Measurements from ENCODE around the gene IGF2BP1.

Gene IGF2BP1

DNA sequence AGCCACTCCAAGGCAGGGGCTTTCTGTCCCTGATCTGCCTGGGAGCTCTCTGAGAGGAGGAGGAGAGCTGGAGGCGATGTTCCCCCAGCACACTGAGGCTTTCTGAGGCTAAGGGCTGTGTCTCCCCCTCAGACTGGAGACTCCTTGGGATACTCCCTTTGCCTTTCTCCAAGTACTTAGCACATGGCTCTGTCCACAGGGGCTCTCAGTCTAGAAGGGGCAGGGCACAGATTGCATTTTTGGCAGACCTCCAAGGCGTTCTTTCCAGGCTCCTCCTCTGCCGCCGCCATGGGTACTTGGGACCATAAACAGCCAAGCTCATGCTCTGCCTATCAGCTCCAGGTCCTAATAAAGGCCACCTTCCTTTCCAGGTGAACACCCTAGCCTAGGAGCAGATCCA is 27.0 kb upstream of the IGF2BP1 start:
- TF ChIP-seq, protein P1, sequence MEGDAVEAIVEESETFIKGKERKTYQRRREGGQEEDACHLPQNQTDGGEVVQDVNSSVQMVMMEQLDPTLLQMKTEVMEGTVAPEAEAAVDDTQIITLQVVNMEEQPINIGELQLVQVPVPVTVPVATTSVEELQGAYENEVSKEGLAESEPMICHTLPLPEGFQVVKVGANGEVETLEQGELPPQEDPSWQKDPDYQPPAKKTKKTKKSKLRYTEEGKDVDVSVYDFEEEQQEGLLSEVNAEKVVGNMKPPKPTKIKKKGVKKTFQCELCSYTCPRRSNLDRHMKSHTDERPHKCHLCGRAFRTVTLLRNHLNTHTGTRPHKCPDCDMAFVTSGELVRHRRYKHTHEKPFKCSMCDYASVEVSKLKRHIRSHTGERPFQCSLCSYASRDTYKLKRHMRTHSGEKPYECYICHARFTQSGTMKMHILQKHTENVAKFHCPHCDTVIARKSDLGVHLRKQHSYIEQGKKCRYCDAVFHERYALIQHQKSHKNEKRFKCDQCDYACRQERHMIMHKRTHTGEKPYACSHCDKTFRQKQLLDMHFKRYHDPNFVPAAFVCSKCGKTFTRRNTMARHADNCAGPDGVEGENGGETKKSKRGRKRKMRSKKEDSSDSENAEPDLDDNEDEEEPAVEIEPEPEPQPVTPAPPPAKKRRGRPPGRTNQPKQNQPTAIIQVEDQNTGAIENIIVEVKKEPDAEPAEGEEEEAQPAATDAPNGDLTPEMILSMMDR (IDR thresholded peaks at IDR 0.05; ENCODE audit: low read depth, low read length, missing control alignments), result no peak
- no peak overlapping the region for H3K4me3 ChIP-seq (replicated peaks; ENCODE audit: low read depth, low read length)
- no peak for DNase-seq (ENCODE audit: extremely low read depth, low read depth)

DNA sequence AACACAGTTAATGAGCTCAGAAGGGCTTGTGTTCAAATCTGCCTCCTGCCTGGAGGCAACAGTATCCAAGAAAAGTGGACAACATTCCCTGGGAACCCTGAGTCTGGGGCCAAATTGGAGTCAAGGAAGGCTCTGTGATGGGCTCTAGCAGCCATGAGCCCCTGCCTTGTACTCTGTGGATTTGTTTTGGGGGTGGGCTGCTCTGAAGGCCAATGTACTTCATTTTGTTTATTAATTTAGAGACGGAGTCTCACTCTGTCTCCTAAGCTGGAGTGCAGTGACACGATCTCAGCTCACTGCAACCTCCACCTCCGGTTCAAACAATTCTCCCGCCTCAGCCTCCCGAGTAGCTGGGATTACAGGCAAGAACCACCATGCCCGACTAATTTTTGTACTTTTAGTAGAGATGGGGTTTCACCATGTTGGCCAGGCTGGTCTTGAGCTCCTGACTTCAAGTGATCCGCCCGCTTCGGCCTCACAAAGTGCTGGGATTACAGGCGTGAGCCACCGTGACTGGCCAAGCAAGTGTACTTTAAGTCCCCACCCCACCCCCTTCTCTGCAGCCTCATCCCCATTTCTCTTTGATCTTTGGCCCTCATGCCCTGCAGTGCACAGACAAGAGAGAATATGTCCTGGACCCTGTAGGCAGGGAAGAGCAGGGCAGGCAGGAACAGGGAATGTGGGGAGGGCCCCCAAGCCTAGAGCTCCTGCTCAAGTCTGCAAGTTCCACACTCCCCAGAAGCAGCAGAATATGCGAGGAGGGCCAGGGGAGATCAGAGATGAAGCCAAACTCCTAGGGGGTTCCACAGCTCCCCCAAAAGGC is 26.1 kb upstream of the IGF2BP1 start:
- TF ChIP-seq, protein P1 (IDR thresholded peaks at IDR 0.05; ENCODE audit: low read depth, low read length, missing control alignments), result no peak
- DNase-seq (ENCODE audit: extremely low read depth, low read depth), result no peak
- no peak overlapping the region for H3K4me3 ChIP-seq (replicated peaks; ENCODE audit: low read depth, low read length)

DNA sequence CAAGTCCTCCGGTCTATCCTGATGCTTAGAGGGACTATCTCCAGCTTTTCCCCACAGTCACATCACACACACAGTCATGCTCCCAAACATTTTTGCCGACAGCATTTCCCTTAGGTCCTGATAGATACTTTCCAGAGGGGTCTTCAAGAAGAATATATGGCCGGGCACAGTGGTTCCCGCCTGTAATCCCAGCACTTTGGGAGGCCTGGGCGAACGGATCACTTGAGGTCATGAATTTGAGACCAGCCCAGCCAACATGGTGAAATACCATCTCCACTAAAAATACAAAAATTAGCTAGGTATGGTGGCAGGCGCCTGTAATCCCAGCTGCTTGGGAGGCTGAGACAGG is 24.5 kb upstream of the IGF2BP1 start:
- TF ChIP-seq, protein P1 (IDR thresholded peaks at IDR 0.05; ENCODE audit: low read depth, low read length, missing control alignments), result no peak
- H3K4me3 ChIP-seq (replicated peaks; ENCODE audit: low read depth, low read length), result no peak overlapping the region
- DNase-seq (ENCODE audit: extremely low read depth, low read depth), result no peak

DNA sequence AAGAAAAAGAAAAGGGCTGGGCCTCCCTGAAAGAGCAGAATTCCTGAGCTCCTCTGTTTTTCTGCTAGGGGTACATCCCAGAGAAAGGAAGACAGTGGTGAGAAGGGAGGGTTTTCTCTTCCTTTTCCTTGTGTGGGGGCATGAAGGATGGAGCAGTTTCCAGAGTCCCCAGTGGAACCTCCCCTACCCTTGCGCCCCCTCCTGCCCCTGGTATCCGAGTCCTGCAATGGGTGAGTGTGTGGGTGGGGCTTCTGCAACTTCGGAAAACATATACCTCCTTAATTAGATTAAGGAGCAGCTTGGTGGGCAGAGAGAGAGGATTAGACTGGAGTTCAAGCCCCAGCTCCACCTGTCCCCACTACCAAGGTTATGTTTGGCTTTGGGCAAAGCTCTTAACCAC is 23.4 kb upstream of the IGF2BP1 start:
- no peak for DNase-seq (ENCODE audit: extremely low read depth, low read depth)
- TF ChIP-seq, protein P1 (IDR thresholded peaks at IDR 0.05; ENCODE audit: low read depth, low read length, missing control alignments), result no peak
- no peak overlapping the region for H3K4me3 ChIP-seq (replicated peaks; ENCODE audit: low read depth, low read length)

DNA sequence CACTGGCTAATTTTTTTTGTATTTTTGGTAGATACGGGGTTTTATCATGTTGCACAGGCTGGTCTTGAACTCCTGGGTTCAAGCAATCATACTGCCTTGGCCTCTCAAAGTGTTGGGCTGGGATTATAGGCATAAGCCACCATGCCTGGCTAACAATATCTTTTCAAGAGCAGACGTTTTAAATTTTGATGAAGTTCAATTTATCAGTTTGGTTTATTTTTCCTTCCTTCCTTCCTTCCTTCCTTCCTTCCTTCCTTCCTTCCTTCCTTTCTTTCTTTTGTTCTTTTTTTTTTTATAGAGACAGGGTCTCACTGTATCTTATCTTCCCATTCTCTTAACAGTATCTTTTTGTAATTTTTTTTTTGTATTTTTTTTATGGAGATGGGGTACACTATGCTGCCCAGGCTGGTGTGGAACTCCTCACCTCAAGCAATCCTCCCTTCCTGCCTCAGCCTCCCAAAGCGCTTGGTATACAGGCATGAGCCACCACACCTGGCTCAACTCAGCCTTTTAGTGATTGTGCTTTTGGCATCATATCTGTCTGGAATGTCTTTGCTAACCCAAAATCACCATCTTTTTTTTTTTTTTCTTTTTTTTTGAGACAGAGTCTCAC is 15.2 kb upstream of the IGF2BP1 start:
- DNase-seq (ENCODE audit: extremely low read depth, low read depth), result no peak
- TF ChIP-seq, protein P1 (IDR thresholded peaks at IDR 0.05; ENCODE audit: low read depth, low read length, missing control alignments), result no peak
- H3K4me3 ChIP-seq (replicated peaks; ENCODE audit: low read depth, low read length), result no peak overlapping the region

DNA sequence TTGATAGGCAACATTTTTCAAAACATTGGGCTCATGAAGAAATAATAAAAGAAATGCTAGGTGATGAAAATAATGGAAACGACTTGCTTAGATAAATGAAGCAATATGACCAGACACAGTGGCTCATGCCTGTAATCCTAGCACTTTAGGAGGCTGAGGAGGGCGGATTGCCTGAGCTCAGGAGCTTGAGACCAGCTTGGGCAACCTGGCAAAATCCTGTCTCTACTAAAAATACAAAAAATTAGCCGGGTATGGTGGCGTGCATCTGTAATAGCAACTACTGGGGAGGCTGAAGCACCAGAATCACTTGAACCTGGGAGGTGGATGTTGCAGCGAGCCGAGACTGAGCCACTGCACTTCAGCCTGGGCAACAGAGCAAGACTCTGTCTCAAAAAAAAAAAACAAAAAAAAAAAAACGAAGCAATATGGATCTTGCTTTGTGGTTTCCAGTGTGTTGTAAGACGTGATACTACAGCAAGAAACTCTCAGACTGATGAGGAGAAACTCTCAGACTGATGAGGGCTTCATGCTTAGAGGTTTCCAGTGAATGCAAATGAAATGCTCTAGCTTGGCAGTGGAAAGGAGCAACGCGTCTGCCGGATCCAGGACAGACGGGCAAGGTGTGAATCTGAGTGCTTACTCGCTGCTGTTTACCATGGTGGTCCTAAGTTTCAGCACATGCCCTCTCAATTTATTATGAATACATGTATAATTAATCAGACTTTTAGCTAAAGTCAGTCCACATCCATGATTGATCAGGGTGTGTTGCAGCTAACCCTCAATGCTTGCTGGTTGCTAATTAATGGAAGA is 11.5 kb upstream of the IGF2BP1 start:
- no peak overlapping the region for H3K4me3 ChIP-seq (replicated peaks; ENCODE audit: low read depth, low read length)
- DNase-seq (ENCODE audit: extremely low read depth, low read depth), result no peak
- TF ChIP-seq, protein P1 (IDR thresholded peaks at IDR 0.05; ENCODE audit: low read depth, low read length, missing control alignments), result no peak
